HG03460 (cell line): ENCODE measurements around the gene GNAQ.
"Not testable (repeated sequence)": the region's sequence is repeated elsewhere in the genome, so short reads cannot be mapped to it uniquely, and the experiment has no call there.

Experiments
- ATAC-seq: cut with Tn5 transposase; IDR thresholded peaks from one replicate; pipeline ENCODE4 v1.9.1; 2021; ENCODE audit not compliant: unreplicated experiment

Gene GNAQ

GRCh38 chr9:78031444-78031892 is at the start of gene GNAQ:
GNAQ (minus strand) TSS chr9:78031811; CDS start chr9:78031235, 576 bp downstream.
- no peak for ATAC-seq

DNA sequence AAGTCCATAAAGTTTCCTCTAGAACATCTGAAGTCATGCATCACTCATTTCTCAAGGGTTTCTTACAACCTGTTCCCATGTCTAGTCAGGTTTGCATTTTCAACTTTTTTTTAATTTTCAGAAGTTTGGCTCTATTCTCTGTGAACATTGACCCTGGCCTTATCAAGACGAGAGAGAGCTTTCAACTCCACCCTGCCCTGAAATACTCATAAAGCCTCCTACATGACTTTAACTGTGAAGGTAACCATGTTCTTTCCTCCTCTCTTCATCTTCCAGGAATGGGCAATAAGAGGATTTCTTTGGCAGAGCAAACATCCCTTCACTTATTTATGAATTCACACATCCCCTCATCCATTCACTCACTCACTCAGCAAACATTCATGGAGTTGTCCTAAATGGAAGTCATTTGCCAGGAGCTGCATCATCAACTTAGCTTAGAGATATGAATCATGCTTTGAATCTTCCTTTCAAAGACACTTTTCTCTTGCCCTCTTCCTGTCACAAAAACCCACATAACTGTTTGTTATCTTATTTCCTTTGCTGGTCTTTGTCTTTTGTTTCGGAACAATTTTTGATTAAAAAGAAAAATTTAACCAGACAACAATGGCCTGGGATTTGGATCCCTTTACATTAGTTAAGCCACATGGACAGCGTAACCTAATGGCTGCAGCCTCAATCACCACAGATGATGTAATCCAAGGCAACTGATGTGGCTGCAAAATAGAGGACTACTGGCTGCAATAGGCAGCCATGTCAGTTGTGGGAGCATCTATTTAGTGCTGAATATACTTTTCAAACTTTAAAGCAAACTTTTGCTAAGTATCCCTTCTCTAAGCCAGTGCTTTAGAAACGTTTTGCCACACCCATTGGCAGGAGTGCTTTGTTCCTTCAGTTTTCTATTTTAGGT is 43.0 kb upstream of the GNAQ start:
- no peak for ATAC-seq

- no peak for ATAC-seq
Measured at GRCh38 chr9:78073722-78074121, 42.1 kb upstream of the GNAQ start.

GRCh38 chr9:78072586-78073199 is 41.1 kb upstream of the GNAQ start:
- no peak for ATAC-seq

- ATAC-seq: no peak
Measured at GRCh38 chr9:78070521-78070920, 38.9 kb upstream of the GNAQ start.

GRCh38 chr9:78064075-78064474 is 32.5 kb upstream of the GNAQ start:
- no peak for ATAC-seq

DNA sequence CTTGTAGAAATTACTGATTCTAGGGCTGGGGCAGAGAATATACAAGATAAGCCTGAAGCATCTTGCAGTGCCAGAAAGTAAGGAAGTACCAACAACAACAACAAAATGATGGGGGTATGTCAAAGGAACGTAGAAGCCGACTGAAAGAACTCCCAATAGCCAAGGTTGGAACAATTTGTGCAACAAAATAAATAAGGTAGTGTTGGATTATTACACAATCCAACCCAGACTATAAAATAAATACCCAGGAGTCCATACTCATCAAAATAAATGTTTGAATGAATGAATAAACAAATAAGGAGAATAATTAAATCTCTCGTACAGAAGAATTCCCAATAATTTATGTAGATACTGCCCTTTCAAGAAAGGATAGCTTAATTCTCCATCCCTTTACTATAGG is 31.1 kb upstream of the GNAQ start:
- no peak for ATAC-seq

DNA sequence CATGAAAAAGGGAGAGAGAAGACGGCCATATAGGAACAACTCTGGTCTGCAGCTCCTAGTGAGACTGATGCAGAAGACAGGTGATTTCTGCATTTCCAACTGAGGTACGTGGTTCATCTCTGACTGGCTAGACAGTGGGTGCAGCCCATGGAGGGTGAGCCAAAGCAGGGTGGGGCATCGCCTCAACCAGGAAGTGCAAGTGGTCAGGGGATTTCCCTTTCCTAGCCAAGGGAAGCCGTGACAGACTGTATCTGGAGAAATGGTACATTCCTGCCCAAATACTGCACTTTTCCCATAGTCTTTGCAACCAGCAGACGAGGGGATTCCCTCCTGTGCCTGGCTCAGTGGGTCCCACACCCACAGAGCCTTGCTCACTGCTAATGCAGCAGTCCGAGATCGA is 22.6 kb upstream of the GNAQ start:
- not testable (repeated sequence) for ATAC-seq

DNA sequence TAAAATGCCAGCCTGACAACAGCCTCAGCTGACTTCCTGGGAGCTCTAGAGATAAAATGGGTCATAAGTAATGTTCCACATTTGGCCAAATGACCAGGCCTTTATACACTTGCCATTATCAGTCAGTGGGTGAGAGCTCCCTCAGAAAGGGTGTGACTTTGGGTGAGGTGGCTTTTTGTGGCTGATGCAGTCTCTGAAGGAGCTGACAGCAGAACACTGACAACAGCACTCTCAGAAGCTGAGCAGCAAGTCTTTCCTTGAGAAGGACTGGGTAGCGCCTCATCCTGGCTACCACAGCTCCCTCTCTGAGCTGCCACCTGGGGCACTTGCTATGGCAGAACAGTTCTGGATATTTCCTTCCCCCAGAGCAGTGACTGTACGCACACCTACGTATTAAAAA is 22.0 kb upstream of the GNAQ start:
- ATAC-seq: no peak

DNA sequence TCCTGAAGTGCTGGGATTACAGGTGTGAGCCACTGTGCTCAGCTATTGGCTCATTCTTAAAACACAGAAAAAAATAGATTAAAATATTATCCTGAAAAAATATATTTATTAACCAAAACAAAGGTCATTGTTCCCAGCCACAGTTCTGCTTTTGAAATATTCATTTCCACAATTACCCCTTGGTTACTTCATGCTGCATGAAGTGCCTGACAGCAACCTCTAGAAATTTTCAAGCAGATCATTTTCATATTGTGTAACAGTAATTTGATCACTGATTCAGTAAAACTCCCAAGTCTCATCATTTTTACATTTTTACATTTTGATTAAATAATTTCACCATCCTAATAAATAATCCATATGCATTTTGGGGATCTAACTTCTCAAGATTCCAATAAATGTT is 18.8 kb upstream of the GNAQ start:
- no peak for ATAC-seq

DNA sequence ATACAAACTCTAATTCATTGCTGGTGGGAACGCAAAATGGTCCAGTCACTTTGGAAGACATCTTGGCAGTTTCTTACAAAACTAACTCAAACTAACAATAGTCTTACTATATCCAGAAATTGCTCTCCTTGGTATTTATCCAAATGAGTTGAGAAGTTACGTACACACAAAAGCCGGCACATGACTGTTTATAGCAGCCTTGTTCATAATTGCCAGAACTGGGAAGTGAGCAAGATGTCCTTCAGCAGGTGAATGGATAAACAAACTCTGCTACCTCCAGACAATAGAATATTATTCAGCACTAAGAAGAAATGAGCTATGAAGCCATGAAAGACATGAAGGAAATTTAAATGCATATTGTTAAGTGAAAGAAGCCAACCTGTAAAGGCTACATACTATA is 17.9 kb upstream of the GNAQ start:
- no peak for ATAC-seq

DNA sequence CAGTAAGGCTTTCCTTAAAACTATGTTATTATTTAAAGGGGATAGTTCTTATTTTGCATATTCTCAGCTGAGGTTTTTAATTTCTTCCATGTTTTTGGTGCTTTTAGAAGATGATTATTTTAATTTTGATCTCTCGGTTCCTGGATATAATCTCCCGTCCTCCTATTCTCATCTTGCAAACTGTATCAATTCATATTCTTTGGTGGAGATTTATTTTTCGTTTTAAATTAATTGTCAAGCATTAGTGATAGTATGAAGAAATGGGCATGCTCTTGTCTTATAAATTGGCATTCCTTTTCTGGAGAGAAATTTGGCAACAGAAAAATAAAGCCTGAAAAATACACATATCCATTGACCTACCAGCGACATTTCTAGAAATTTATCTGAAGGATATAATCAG is 15.5 kb upstream of the GNAQ start:
- ATAC-seq: no peak

DNA sequence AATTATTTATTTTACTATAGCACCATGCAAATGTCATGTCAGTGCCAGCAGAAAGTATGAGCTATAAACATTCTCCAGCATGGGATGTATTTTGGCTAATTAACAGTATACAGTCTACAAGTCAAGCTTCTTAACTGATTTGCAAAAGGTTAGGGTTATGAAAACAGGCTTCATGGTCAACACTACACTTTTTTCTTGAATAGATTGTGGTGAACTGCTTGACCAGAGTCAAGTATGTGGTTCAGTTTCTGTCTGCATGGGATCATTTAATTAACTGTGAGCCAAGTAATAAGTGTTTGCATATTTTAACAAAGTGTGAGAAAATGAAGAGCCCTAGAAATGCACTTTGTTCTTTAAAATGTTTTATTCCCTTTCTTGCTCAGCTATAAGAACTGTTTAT is 14.5 kb upstream of the GNAQ start:
- ATAC-seq: no peak

DNA sequence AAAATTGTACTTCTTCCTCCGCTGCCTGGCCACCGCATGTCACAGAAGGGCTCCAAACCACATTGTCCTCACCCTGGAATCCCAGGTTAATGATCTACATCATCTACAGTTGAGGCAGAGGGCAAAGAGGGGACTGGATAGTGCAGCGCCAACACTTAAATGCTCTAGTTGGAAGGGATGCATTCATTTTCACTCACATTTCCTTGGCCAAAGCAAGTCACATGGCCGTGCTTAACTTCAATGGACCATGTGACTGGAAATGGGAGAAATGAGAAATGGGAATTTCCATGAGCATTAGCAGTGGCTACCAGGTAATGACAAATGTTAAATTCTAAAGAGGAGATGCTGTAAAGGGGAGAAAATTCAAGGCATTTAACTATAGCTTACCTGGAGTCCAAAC is 13.3 kb upstream of the GNAQ start:
- no peak for ATAC-seq

GRCh38 chr9:78044189-78044588 is 12.6 kb upstream of the GNAQ start:
- ATAC-seq: no peak

DNA sequence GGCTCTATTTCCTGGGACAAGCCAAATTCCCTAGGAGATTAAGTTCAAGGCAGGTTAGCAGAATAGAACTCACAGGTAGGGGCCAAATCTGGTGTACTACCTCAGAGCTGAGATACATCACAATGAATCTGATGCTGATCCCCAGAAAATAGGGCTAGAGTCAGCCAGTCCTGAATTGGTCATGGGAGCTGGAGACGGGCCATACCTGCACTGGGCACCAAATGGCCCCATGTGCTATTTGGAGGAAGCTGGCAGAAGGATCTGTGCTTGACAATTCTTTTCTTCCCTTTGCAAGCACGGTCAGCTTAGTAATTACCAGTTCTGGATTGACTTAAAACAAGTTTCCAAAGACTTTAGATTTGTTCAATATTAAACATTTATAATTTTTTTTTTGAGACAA is 10.4 kb upstream of the GNAQ start:
- no peak for ATAC-seq

DNA sequence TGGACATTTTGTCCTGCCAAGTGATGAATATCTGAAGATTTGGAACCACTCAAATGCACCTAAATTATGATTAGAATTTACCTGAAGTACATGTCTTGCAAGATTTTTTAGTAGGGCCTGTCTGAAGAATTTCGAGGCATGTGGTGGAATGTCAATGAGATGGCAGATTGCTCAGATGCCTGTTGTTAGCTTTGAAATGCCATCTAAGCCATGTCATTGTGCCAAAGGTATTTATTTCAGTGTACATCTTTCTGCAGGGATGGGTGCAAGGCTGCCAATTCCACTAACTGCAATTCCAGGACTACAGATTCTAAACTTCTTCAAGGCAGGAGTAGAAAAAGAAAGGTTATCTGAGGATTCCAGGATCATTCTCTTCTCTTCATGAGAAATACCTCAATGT is 9.1 kb upstream of the GNAQ start:
- ATAC-seq: no peak

GRCh38 chr9:78038620-78039300 is 7.1 kb upstream of the GNAQ start:
- no peak for ATAC-seq

DNA sequence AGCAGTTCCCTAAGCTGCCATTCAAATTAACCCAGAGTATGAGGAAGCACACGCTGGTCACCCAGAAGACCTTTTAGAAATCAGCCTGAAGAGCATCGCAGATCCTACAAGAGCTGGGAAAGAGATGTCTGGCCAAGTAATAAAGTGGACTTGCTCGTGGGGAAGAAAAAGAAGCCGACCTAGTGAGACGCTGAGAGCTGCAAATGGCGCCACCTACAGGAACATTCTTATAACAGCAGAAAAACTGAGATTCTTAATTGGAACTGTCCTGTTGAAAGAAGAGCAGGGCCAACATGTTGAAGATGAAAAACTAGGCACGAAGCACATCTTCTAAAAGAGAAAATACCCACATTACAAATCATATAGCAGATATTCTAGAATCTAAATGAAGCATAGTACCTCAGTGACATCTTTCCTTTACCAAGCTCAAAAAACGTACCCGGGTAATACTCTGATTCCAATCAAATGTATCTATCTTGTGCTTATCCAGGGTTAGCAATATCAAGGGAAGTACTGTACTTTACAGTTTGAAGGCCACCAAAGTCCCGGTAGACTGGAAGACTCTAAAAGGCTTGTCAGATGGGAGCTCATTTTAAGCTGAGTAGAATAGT is 3.9 kb upstream of the GNAQ start:
- no peak for ATAC-seq

GRCh38 chr9:78033870-78034269 is 2.3 kb upstream of the GNAQ start:
- no peak for ATAC-seq

- ATAC-seq: no peak
Measured at GRCh38 chr9:78032730-78033457, 1.3 kb upstream of the GNAQ start.
